Endometrial microvascular endothelial cells (primary cell): ENCODE results near the gene PLCD1. TPM values are rescaled to one million over a fixed set of nuclear protein-coding genes. Genes with fewer than 3 reads are reported as not detected.

Experiments
- in situ Hi-C: cut with HindIII; loops from 2 replicates; pipeline ENCODE4 v1.10.0; 2017; ENCODE audit warnings: low sequenced_read_pairs, low pct_unique_long_range_greater_than_20kb; ENCODE audit errors: inconsistent ontology term
- total RNA-seq: library from RNA; depleted of rRNA; stranded (reverse); fragments of >200 nt; gene quantifications from one replicate; pipeline ENCODE4 v1.2.3, GENCODE V29; 2015; ENCODE audit errors: inconsistent ontology term

The PLCD1 gene
- total RNA-seq, 1 donor from 2014 or later, result 10.1 TPM

DNA sequence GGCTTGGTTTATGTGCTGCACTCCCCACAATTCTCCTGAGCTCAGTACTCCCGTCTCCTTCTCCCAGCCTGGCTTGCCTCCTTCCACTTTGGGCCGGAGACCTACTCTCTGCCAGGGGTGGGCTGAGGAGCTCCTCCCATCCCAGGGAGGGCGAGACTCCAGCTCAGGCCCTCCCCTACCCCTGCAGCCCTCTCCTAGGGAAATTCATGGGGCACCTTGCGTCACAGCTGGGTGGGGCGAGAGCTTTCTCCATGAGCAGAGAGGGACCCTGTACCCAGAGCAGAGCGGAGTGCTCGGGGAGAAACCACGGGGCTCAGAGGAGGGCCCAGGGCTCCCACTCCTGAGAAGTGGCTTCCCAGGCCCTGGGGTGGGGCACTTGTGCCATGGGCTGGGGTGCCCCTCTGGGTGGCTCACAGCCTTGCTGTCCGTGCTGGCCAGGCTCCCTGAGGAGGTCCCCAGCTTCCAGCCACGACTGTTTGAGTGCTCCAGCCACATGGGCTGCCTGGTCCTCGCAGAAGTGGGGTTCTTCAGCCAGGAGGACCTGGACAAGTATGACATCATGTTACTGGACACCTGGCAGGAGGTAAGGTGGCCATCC is 25.5 kb downstream of the PLCD1 start:
- in situ Hi-C loops, result no loop called here

DNA sequence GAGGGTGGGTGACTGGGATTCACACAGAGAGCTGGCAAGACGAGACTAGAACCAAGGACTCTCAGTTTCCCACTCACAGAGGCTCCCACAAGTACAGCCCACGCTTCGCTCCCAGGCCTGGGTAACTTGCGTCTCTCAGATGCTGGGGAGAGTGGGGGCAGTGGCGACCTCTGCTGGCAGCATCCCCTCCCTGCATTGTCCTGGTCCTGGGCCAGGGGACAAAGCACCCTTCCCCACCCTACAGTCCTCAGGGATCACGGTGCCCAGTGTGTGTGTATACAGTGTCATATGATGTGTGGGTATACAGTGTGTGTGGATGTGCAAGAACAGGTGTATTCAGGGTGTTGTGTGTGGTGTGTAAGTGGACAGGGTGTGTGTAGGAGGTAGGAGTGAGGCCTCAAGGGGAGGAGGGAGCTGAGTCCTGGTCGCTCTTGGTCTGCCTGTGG is 26.0 kb downstream of the PLCD1 start:
- in situ Hi-C loops, result no loop called here

DNA sequence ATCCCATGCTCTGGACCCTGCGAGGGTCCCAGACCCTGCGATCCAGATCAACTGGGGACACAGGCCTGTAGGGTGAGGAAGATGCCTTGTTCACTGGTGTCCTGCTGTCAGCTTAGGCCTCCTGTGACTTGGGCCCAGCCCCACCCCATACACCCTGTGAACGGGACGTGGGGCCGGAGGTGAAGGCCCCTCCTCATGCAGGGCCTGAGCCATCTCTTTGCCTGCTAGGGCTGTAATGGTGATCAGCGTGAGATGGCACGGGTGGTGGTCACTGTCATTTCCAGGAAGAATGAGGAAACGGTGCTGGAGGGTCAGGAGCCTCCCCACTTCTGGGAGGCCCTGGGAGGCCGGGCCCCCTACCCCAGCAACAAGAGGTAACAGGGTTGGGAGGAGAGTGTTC is 26.5 kb downstream of the PLCD1 start:
- in situ Hi-C loops, result no loop called here

DNA sequence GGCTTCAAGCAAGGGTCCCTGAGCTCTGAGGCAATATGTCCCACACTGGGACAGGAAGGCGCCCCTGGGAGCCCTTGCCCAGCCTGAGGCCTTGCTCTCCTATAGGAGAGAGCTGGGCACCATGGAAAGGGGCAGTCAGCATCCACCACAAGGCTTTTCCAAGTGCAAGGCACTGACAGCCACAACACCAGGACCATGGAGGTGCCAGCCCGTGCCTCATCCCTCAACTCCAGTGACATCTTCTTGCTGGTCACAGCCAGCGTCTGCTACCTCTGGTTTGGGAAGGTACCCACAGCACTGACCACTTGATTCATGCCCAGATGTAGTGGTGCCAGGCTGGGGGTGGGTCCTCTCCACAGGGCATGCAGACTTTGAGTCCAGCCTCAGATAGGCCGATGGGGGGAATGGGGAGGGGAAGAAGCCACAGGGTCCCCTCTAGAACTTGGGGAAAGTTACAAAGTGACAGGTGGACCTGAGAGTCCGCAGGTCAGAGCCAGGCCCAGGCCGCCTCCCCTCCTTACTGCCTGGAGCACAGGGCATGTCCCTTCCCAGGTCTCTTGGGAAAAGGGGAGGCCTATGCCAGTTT is 27.1 kb downstream of the PLCD1 start:
- in situ Hi-C loops, result no loop called here

DNA sequence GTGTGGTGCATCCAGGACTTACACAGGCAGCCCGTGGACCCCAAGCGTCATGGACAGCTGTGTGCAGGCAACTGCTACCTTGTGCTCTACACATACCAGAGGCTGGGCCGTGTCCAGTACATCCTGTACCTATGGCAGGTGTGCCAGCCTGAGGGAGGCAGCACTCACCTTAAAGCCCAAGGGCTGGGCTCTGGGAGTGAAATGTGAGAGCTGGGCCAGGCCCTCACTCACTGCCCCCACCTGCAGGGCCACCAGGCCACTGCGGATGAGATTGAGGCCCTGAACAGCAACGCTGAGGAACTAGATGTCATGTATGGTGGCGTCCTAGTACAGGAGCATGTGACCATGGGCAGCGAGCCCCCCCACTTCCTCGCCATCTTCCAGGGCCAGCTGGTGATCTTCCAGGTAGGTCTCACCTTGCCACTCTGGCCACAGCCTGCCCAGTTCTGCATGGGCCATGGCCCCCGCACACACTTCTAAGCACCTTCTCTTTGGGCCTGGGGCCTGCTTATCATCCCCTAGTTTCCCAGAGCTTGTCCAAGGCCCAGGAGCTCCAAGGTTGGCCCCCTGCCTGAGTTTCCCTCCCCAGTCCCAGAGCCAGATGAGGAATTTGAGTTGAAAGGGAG is 27.9 kb downstream of the PLCD1 start:
- in situ Hi-C loops, result no loop called here

DNA sequence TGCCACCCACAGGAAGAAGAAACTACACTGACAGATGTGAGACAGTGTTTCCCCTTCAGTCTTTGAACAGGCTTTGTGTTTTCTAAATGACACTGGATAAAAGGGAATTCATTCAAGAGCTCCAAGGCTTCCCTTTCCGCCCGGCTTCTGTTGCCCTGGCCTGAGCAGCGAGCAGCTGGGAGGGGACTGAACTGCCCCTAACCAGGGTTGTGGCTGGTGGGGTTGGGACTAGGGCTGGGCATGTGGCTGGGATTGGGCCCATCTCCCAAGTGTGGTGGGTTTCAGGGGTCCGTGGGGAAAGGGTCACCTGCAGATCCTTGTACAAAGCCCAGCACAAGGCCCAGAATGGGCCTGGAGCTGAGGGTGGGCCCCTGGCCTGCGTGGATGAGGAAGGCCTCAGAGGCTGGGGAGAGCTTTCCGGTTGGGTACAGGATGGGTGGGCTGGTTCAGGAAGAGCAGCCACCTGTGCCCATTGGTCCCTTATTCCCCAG is 28.4 kb downstream of the PLCD1 start:
- in situ Hi-C loops, result no loop called here

DNA sequence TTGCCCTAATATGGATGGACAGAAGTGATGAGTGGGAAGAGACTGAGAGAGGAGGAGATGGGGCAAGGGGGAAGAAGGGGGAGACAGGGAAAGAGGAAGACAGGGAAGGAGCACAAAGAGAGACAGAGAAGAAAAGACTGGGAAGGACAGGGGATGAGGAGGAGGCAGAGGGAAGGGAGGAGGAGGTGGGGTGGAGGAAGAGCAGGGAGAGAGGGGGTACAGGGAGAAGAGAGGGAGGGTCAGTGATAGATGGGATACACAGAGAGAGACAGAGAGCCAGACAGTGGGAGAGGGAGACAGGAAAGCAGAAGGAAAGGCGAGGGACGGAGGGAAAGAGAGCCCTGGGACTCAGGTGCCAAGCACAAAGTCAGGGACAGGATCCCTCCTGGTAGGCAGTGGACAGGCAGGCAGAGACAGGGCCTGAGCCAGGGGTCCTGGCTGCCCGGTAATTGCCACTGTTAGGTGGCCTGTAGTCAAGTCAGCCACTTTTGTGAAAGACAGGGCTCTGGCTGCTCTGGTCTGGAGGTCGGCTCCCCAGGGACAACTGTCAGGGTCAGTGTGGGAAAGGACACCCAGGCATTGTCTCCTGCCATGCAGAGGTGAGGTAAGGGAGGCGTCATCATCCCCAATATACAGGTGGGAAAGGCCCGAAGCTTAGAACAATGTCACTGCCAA is 29.1 kb downstream of the PLCD1 start:
- in situ Hi-C loops, result no loop called here

DNA sequence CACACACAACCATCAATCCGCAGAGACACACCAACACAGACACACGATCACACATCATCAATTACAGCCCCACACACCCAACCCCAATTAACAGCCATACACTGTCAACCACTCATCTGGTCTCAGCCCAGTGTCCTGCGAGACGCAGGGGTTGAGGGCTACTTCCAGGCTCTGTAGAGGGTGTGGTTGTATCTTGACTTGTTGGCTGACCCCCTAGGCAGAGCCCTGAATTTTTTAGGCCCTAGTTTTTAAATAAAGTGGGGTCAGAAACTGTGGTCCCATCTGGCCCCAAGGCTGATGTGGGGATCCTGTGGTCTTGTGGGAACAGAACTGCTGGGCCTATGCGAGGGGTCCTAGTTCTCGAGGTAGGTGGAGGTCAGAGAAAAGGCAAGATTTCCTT is 29.6 kb downstream of the PLCD1 start:
- in situ Hi-C loops, result no loop called here

DNA sequence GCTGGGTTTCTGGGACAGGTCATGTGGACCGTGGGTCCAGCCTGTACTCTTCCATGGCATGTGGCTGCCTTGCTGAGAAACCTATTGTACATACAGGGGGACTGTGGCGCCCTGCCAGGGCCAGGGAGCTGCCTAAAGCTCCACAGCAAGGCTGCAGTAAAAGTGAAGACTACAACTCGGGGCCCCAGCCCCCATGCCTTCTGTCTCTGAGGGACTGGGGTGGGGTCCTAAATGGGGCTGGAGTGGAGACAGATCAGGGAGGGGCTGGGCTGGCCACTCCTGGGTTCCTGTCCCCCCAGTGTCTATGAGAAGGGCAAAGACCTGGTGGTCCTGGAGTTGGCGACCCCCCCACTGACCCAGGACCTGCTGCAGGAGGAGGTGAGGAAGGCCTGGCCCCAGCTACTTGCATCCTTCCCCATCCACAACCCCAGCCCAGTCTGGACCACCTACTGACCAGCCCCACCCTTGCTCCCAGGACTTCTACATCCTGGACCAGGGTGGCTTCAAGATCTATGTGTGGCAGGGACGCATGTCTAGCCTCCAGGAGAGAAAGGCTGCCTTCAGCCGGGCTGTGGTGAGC is 31.6 kb downstream of the PLCD1 start:
- in situ Hi-C loops, result no loop called here

DNA sequence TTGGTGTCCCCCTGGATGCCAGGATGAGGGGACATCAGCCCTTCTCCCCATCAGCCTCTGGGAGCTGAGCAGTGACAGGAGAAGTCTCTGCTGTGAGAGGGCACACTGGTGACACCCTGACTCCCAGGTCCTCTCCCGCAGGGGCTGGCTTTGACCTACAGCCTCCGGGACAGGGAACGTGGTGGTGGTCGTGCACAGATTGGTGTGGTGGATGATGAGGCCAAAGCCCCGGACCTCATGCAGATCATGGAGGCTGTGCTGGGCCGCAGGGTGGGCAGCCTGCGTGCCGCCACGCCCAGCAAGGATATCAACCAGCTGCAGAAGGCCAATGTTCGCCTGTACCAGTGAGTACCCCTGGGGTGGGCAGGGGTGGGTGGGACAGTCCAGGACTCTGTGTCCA is 32.1 kb downstream of the PLCD1 start:
- in situ Hi-C loops, result no loop called here

DNA sequence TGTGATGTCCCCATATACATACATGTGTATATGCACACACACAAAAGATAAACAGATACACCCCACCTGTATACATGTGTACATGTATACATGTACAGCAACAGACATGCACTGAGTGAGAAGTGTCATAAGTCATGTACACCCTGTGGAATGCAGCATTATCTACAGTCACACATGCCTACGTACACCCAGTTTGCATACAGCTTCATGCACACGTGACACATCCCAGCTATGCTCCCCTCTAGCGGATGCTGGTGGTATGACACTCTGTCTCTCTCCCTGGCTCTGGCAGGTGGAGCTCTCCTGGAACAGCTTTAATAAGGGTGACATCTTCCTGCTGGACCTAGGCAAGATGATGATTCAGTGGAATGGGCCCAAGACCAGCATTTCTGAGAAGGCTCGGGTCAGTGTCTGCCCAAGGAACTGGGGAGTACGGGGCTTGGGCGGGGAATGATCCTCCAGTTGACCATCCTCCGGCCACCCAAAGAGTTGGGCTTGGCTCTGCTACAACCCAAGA is 32.6 kb downstream of the PLCD1 start:
- in situ Hi-C loops, result no loop called here

DNA sequence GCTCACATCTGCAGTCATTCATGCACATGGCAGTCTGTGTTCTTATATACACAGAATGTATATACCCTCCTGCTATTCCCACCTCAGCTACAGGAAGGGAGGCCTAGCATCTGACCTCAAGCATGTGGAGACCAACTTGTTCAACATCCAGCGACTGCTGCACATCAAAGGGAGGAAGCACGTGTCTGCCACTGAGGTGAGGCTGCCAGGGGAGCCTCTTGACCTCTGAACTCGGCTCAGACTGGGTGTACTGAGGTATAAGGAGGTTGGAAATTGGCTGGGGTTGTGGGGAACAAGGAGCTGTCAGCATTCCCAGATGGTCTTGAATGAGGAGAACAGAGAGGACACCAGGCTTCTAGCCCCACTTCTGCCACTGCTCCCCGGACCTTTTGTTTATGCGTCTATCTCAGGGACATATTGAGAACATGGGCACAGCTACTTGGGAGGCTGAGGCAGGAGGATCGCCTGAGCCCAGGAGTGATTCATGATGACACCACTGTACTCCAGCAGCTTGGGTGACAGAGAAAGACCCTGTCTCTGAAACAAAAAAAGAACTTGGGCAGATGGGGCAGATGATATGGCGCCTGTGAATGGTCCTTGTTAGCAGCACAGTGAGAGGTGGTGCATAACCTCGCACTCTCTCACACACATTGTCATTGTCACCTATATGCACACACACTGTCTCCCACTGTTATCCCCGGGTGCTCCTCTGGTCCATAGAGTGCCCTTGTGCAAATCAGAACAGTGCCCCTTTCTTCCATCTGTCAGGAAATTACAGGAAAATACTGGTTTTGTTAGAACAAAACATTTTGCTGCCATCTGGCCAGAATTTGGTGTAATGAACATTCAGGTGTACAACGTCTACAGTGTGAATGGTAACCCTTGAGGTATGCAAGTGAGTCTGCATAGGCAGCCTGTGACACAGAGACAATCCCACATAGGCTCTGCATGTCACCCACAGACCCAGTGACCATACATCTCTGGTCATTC is 33.5 kb downstream of the PLCD1 start:
- in situ Hi-C loops, result no loop called here

DNA sequence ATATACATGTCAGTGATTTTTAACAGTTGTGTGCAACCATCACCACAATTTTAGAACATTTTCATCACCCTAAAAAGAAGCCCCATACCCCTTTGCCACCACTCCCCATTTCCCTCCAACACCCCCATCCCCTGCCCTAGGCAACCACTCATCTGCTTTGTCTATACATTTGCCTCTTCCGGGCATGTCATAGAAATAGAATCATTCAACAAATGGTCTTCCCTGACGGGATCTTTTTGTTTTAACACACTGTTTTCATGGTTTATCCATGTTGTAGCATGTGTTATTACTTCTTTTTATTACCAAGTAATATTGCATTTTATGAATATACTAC is 34.8 kb downstream of the PLCD1 start:
- in situ Hi-C loops, result no loop called here

DNA sequence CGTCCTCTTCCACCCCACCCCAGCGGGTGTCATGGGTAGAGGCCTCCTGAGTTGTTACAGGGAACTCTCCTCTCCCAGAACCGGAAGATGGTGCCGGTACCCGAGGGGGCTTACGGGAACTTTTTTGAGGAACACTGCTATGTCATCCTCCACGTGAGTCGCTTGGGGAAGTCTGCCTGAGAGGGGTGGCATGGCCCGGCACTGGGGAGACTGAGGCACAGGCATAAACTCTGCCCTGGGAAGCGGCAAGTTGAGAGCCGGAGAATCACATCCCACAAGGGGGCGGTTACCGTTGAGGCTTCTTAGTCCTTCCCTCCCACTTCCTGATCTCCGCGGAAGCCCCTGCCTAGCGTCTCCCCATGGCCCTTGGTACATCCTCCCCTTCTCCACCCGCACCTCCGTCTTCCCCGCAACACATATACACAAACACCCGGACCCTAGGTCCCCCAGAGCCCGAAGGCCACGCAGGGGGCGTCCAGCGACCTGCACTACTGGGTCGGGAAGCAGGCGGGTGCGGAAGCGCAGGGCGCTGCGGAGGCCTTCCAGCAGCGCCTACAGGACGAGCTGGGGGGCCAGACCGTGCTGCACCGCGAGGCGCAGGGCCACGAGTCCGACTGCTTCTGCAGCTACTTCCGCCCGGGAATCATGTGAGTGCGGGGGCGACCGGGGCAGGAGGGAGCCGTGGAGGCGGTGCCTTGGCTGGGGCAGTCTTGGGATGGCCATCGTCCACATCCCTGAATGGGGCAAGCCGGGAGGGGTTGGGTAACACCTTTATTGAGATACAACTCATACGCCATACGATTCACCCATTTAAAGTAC is 35.4 kb downstream of the PLCD1 start:
- in situ Hi-C loops, result no loop called here

DNA sequence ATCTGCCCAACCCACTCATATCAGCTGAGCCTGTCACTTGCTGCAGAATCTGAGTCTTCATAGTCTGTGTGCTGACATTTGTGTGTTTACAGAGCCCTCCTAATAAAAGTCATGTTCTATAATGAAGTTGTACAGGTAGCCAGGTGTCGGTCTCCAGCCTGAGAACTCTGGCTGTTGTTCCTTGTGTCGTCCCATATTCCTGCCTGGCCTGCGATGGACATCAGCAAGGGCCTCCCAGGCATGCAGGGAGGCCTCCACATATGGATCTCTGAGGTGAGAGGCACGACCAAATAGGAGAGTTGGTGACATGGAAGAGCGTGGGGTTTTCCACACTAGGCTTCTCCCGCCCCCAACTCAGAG is 36.0 kb downstream of the PLCD1 start:
- in situ Hi-C loops, result no loop called here

DNA sequence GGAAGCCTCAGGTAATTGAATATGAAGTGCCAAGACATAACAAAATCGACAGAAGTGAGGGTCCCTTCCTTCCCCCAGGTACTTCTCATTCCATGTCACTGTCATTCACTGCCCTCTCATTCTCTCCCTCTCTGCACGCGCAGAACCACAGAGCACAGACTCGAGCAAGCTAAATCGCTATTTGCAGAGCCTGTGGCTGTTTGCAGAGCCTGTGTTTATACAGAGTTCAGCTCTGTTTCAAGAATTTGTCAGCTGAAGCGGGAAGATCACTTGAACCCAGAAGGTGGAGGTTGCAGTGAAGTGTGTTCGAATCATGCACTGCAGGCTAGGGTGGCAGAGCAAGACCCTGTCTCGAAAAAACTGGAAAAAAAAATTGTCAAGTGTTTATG is 36.4 kb downstream of the PLCD1 start:
- in situ Hi-C loops, result no loop called here

DNA sequence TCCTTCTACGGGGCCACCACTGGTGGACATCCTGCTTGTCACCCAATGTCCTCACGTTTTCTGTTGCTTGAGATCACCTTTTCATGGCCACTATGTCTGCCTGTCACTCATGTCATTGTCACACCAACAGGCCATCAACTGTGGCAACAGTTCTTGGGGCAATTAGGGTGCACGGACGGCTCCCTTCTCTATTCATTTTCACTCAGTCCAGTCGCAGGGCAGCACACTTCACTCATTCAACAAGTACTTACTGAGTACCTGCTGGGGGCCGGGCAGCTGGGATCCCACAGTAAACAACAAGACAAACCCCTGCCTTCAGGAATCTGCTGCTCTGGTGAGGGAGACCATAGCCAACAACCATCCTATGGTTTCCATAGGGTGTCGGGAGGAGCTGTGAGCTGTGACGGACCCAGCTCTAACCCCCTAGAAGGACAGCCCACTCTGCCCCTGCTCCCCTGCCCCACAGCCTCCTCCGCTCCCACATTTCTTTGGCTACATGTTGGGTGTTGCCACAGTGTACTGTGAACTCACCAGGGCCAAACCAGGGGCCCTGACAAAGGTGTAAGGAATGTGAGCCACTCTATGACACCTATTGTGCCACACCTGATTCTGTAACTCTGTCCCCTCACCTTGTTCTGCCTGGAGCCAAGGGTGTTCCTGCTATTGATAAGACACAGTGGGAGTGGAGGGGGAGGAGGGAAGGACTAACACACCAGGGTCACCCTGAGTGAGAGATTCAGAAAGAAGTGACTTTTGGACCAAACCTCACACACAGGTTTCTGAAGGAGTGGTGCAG is 37.0 kb downstream of the PLCD1 start:
- in situ Hi-C loops, result no loop called here
